NB4 (cell line): ENCODE data around the gene EPHA6.

Experiments used
- DNase-seq: peaks from one replicate; pipeline ENCODE4 v3.0.0; 2010; ENCODE audit warnings: low read depth
- H3K4me3 ChIP-seq: one replicate; pipeline ENCODE4 v1.5.1; 2011; ENCODE audit warnings: mild to moderate bottlenecking, low read depth, low read length, moderate library complexity
- MYC ChIP-seq: IDR thresholded peaks from 2 replicates; pipeline ENCODE4 v1.6.1; 2011; ENCODE audit warnings: low read depth, low read length
- POLR2A ChIP-seq: IDR thresholded peaks from 2 replicates; pipeline ENCODE4 v1.6.1; 2011; ENCODE audit warnings: mild to moderate bottlenecking; ENCODE audit not compliant: insufficient read length; ENCODE audit errors: extremely low read depth
- TF ChIP-seq, protein P1 (sequence below): IDR thresholded peaks from 2 replicates; pipeline ENCODE4 v1.6.1; 2011; ENCODE audit warnings: low read depth, low read length
- TF ChIP-seq, protein P2 (sequence below): IDR thresholded peaks from one replicate; pipeline ENCODE4 v1.5.1; 2012; ENCODE audit warnings: low read depth, low read length

The EPHA6 gene

DNA sequence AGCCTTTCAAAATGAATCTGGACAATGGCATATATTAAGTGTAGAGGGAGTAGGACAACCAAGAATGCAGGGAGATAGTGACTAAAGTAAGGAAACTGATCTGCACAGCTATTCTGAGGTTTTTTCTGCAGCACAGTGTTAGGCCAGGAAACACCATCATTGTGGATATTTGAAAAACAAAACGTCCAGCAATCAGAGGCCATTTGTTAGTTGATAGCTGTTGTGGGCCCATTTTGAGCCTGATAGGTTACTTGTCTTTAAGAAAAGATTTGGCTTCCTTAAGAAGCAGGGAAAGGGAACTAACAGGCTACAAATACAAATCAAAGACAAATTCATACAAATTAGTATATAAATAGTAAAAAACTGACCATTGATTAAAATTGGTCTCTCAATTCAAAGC lies 574.4 kb downstream of the EPHA6 start:
- DNase-seq = no peak
- no peak overlapping the region for H3K4me3 ChIP-seq
- TF ChIP-seq, protein P1, sequence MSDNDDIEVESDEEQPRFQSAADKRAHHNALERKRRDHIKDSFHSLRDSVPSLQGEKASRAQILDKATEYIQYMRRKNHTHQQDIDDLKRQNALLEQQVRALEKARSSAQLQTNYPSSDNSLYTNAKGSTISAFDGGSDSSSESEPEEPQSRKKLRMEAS = no peak
- TF ChIP-seq MYC (no peak), POLR2A (no peak)

DNA sequence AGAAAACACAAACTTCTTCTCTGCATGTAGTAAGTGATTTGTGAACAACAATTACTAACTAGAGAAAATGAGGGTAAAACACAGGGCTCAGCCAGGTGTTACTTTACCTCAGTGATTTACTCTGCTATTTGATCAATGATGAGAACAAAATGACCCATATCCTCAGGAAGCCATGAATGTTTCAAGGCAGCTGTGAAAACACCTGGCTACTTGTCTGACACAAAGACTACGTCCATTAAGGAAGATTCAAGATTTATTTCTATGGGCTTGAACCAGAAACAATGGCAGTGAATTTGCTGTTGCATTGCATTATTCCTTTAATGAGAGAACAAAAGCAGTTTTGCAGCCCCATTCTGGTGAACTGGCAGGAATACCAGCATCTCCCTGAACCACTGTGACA lies 575.5 kb downstream of the EPHA6 start:
- H3K4me3 ChIP-seq = no peak overlapping the region
- DNase-seq = no peak
- TF ChIP-seq, protein P2, sequence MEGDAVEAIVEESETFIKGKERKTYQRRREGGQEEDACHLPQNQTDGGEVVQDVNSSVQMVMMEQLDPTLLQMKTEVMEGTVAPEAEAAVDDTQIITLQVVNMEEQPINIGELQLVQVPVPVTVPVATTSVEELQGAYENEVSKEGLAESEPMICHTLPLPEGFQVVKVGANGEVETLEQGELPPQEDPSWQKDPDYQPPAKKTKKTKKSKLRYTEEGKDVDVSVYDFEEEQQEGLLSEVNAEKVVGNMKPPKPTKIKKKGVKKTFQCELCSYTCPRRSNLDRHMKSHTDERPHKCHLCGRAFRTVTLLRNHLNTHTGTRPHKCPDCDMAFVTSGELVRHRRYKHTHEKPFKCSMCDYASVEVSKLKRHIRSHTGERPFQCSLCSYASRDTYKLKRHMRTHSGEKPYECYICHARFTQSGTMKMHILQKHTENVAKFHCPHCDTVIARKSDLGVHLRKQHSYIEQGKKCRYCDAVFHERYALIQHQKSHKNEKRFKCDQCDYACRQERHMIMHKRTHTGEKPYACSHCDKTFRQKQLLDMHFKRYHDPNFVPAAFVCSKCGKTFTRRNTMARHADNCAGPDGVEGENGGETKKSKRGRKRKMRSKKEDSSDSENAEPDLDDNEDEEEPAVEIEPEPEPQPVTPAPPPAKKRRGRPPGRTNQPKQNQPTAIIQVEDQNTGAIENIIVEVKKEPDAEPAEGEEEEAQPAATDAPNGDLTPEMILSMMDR = no peak
- TF ChIP-seq POLR2A = no peak
- TF ChIP-seq, protein P1 = no peak
- no peak for TF ChIP-seq MYC

DNA sequence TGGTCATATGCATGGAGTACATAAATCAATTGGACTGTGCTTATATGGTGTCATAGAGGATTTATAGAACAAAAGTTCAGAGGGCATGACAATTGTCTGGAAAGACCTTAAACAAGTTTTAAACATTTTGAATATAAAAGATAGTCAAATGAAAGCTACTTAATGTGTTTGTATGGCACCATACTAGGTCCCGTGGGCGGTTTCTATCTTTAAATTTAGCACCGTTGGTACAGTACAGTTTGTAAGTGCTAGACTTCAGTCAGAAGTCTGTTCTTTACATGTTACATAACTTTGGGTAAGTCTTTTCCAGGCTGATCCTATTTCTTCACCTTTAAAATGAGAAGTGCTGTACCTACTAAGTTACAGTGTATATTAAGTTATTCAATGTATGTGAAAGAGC lies 576.8 kb downstream of the EPHA6 start:
- H3K4me3 ChIP-seq = no peak overlapping the region
- no peak for DNase-seq
- TF ChIP-seq MYC = no peak
- TF ChIP-seq, protein P1 = no peak
- TF ChIP-seq, protein P2 = no peak
- no peak for TF ChIP-seq POLR2A

DNA sequence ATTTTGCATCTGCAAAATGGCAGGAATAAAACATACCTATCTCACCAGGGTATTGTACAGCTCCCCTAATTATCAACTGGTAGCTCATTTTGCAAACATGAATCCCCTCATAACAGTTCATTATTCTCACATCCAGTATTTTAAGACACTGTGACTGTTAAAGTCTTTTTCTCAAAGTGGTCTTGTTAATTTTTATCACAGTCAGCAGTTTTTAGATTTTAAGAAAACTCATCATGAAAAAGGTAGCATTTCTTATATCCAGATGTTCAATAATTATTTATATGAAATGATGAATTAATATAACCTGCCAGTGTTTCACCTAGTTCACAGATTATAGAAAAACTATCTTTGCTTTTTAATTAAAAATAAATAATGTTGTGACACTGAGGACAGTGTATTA lies 595.2 kb downstream of the EPHA6 start:
- TF ChIP-seq POLR2A (no peak), MYC (no peak)
- TF ChIP-seq, protein P2 = no peak
- TF ChIP-seq, protein P1 = no peak

DNA sequence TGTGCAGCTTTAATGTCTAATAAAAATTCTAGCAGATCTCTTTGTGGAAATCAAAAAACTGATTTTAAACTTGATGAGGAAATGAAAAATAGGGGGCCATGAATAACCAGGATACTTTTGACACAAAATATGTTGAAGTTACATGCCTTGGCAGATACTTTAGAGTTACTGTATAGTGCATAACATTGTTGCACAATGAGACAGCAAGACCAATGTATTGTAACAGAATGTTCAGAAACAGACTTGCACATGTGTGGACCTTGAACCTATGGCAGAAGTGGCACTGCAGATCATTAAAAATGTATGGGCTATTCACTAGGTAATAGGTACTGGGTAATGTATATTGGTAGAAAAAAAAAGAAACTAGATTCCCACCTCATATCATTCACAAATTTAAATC lies 607.2 kb downstream of the EPHA6 start:
- no peak for DNase-seq
- TF ChIP-seq, protein P2 = no peak
- TF ChIP-seq POLR2A = no peak
- TF ChIP-seq, protein P1 = no peak
- no peak for TF ChIP-seq MYC
- H3K4me3 ChIP-seq = no peak overlapping the region

More for the DNA sequence above, 595.2 kb downstream of the EPHA6 start:
- DNase-seq = no peak
- no peak overlapping the region for H3K4me3 ChIP-seq

DNA sequence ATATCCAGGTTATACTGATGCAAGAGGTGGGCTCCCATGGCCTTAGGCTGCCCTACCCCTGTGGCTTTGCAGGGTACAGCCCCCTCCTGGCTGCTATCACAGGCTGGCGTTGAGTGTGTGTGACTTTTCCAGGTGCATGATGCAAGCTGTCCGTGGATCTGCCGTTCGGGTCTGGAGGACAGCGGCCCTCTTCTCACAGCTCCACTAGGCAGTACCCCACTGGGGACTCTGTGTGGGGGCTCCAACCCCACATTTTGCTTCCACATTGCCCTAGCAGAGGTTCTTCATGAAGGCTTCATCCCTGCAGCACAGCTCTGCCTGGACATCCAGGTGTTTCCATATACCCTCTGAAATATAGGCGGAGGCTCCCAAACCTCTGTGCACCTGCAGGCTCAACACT lies 610.6 kb downstream of the EPHA6 start:
- no peak overlapping the region for H3K4me3 ChIP-seq
- no peak for DNase-seq
- TF ChIP-seq, protein P1 = no peak
- TF ChIP-seq, protein P2 = no peak
- TF ChIP-seq MYC = no peak
- TF ChIP-seq POLR2A = no peak
